Loucy (cell line): ENCODE measurements around the gene CCT7.

Experiments used
- CTCF ChIP-seq: fragments of 200-600 bp; sonication (generic); conservative IDR thresholded peaks from 2 replicates; pipeline ENCODE4 v1.5.1; 2014; ENCODE audit warnings: mild to moderate bottlenecking, antibody characterized with exemption, low read length
- EZH2phosphoT487 ChIP-seq: fragments of 200-600 bp; IDR thresholded peaks from 2 replicates; pipeline ENCODE4 v1.6.1; 2018; ENCODE audit warnings: antibody characterized with exemption, mild to moderate bottlenecking, moderate library complexity, borderline replicate concordance

GRCh38 chr2:73297586-73297985, 63.5 kb downstream of the CCT7 start:
- TF ChIP-seq CTCF: peak; percentile 23; the same call in 1 of the 2 replicates
- no peak for TF ChIP-seq EZH2phosphoT487
